Measurements from ENCODE around the gene MYADML2.

GRCh38 chr17:81986606-81987005 lies 39.6 kb upstream of the MYADML2 start:
- TF ChIP-seq YY1 (IDR thresholded peaks at IDR 0.05; ENCODE audit: insufficient read depth, insufficient read length) (no peak), ZNF274 (IDR thresholded peaks at IDR 0.05; ENCODE audit: low read depth, low read length) (no peak), SUZ12 (IDR thresholded peaks at IDR 0.05; ENCODE audit: extremely low read depth, insufficient read depth, insufficient read length) (no peak)
